ENCODE data around the gene MGAT5.
"Not testable (repeated sequence)": the region's sequence is repeated elsewhere in the genome, so short reads cannot be mapped to it uniquely, and the experiment has no call there.

Gene MGAT5

GRCh38 chr2:134274121-134274520, 20.2 kb downstream of the MGAT5 start:
- in situ Hi-C loops (cut with MboI; ENCODE audit: low sequenced_read_pairs), result no loop called here

- in situ Hi-C loops (cut with MboI; ENCODE audit: low sequenced_read_pairs), result no loop called here
These were observed 21.4 kb downstream of the MGAT5 start for GRCh38 chr2:134275058-134275862.

DNA sequence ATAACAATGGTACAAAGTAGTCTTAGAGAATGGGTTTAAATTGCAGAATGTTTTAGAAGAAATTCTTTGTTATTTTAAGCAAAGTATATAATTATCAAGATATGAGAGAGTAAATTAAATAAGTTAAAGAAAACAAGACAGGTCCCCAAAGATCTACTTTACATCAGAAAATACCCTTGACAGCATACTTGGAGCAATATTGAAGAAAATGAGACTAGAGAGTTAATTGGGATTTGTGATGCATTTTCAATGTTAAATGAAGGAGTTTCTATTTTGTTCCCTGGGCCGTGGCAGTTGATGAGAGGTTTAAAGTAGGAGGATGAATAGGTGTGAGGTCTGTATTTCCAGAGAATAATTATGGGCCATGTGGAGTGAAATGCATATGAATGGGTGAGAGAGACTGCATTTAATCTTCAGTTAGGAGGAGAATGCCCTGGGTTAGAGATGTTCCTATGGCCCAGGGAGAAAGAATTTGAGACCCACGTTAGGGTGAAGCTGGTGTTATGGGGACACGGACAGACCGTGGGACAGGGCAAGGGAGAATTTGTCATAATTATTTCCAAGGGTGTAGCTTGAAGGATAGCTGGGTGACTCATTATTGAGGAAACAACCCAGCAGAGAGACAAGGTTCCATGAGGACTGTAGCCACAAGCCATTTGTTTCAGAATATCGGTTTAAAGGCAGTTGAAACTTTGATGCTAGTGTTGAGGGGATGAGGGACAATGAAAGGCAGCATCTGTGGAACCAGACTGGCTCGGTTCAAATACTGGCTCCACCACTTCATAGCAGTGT, 22.7 kb downstream of the MGAT5 start:
- in situ Hi-C loops (cut with MboI; ENCODE audit: low sequenced_read_pairs), result no loop called here

- in situ Hi-C loops (cut with MboI; ENCODE audit: low sequenced_read_pairs), result no loop called here
These were observed 23.4 kb downstream of the MGAT5 start for GRCh38 chr2:134277223-134277622.

DNA sequence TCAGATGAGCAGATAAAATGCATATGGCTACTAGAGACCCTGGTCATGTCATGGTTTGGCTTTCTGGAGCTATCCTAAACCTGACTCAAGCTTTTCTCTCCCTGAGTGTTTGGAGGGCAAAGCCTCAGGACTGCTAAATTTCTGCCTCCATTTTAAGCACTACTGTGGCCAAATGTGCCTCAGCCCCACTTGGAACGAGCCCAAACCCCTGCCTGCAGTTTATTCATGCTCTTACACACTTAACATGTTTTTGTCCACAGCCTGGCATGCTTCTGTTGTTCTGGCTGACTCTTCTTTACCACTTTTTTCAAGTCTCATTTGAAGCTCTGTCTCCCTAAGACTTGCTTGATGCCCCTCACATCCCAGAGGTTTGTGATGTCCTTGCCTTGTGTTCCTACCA, 24.7 kb downstream of the MGAT5 start:
- in situ Hi-C loops (cut with MboI; ENCODE audit: low sequenced_read_pairs), result no loop called here

DNA sequence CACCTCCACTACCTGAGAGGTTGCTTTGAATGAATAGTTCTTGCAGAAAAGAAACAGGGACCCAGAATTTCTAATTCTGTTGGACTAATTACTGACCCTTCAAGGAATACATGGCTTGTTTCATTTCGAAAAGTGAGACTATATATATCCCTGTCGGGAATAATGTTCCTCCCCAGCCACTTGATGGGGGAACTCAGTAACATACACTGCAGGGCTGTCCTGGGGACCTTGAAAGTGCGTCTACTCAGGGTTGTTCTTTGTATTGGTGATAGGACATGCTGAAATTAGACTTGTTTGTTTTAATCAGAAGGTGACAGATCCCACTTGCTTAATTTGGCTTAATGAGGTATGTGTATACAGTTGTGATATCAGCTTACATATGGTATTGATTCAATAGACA, 25.5 kb downstream of the MGAT5 start:
- in situ Hi-C loops (cut with MboI; ENCODE audit: low sequenced_read_pairs), result no loop called here

GRCh38 chr2:134280231-134280630, 26.4 kb downstream of the MGAT5 start:
- in situ Hi-C loops (cut with MboI; ENCODE audit: low sequenced_read_pairs), result no loop called here

- in situ Hi-C loops (cut with MboI; ENCODE audit: low sequenced_read_pairs), result no loop called here
These were observed 26.9 kb downstream of the MGAT5 start for GRCh38 chr2:134280726-134281125.

DNA sequence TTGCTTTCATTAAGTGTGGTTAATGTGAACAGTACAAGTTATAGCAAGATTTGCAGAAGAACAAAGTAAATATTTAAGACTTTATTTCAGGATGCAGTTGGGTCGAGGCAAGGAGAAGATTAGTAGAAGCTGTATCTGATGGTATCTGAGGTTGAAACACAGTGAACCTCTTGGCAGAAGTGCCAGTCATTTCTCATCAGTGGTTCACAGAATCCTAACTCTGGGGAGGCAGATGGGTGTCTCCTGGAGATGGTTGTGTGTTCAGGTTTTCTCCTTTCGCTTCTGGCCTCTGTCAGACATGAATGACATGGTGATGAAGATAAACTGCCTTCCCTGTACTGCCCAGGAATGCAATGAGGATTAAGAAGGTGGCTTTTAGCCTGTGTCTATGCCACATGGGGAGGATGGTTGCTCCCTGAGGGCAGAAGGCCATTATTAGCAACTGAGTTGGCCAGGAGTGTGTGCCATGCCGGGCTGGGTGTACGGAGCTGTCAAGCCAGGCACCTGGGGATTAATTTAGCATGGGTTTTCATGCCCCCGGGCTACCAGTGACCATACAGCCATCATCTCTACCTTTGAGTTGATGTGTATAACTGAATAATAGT, 28.0 kb downstream of the MGAT5 start:
- in situ Hi-C loops (cut with MboI; ENCODE audit: low sequenced_read_pairs), result no loop called here

- in situ Hi-C loops (cut with MboI; ENCODE audit: low sequenced_read_pairs), result no loop called here
These were observed 28.9 kb downstream of the MGAT5 start for GRCh38 chr2:134282629-134283400.

DNA sequence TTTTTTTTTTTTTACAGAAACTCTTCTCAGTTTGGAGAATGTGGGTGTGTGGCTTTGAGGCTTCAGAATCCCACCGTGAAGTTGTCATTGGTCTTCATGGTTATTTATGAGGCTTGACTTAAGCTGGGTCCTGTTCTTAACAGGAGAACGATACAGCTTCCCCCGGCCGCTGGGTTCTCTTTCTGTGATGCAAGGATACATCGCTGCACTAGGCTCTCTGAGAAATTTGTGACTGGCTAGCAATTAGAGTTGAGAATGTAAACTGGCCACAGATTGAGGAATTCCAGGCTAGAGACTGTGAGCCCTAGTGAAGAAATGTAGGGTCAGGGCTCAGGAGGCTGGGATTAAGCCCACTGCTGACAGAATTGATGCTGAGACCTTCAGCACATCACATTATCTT, 29.8 kb downstream of the MGAT5 start:
- in situ Hi-C loops (cut with MboI; ENCODE audit: low sequenced_read_pairs), result no loop called here

- in situ Hi-C loops (cut with MboI; ENCODE audit: low sequenced_read_pairs), result no loop called here
These were observed 30.3 kb downstream of the MGAT5 start for GRCh38 chr2:134284119-134284670.

GRCh38 chr2:134287323-134287722, 33.5 kb downstream of the MGAT5 start:
- in situ Hi-C loops (cut with MboI; ENCODE audit: low sequenced_read_pairs), result no loop called here

DNA sequence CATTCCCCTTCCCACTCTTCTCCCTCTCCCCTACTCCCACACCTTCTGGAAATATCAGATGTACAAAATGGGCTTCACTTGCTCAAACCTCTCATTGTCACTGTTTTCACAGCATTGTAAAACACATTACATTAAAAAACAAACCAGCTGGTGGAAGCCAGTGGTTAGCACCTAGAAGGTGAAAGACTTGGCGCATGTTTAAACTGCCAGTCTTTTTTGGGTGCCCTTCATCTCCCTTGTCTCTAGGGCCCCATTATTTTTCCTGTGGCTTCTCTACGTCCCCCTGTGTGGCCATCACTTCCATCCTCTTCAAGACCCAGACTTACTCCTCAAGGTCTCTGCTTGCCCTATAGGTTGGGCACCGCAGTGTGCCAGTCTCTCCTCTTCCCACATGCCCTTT, 34.9 kb downstream of the MGAT5 start:
- in situ Hi-C loops (cut with MboI; ENCODE audit: low sequenced_read_pairs), result no loop called here

DNA sequence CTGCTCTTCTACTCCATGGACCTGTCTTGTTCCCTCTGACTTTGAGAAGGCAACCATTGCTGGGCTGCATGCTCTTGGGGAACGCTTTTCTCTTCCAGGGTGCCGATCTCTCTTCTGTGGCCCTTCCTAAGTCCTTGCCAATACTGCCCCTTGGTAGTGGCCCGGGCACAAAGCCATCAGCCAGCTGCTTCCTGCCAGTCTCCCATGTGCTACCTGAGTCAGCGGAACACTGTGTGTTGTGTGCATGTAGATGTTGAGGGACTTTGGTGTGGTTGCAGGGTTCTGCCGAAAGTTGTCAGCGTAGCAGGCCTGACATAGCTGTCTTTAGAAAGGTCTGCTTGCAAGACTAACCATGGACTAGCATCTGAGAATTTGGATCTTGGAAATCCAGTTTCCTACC, 35.4 kb downstream of the MGAT5 start:
- in situ Hi-C loops (cut with MboI; ENCODE audit: low sequenced_read_pairs), result no loop called here

DNA sequence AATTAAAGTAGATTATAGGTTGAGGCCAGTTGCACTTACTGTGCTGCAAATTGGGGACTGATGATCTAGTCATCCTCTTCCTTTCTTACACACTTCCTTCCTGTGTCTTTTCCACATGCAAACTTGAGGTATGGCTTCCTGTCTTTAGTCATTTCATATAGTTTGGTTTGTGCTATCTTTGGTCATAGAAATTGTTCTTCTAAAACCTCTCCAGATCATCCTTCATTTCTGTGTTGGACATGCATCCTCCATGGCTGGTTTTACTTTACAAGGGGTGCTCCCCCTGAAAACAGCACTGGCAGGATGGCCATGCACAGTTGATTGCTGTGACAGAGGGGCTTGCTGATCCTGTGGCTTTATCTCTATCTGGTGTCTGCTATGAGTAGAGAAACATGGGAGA, 36.5 kb downstream of the MGAT5 start:
- in situ Hi-C loops (cut with MboI; ENCODE audit: low sequenced_read_pairs), result no loop called here

DNA sequence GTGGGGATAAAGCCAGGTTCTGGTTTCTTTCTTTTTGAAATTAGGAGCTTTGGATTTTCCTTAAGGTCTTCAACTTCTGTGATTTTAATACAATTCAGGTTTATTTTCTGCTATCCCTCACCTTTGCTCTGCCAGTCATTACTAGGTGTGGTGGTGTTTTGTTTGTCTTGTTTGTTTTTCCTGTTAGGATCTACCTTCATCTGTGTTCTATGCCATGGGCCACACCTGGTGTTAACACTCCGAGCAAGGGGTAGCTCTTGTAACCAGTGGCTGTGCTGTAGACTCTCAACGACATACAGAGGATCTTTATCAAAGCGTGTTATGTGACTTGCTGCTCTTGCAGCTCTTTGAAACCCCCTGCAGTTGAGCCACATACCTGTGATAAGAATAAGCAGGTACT, 38.6 kb downstream of the MGAT5 start:
- in situ Hi-C loops (cut with MboI; ENCODE audit: low sequenced_read_pairs), result no loop called here

GRCh38 chr2:134293719-134294537, 40.1 kb downstream of the MGAT5 start:
- in situ Hi-C loops (cut with MboI; ENCODE audit: low sequenced_read_pairs), result no loop called here

GRCh38 chr2:134294598-134294997, 40.7 kb downstream of the MGAT5 start:
- in situ Hi-C loops (cut with MboI; ENCODE audit: low sequenced_read_pairs), result not testable (repeated sequence)

- in situ Hi-C loops (cut with MboI; ENCODE audit: low sequenced_read_pairs), result no loop called here
These were observed 41.6 kb downstream of the MGAT5 start for GRCh38 chr2:134295441-134295840.

Measured in HL-60/S4 treated with retinoic acid at 250 ng/mL for 4 days and 3 days (cell line).